GM13977 (cell line): ENCODE results near the gene DENND1B.

Source experiments
- DNase-seq: peaks from one replicate; pipeline ENCODE4 v3.0.0; 2012; ENCODE audit warnings: low spot score
- CTCF ChIP-seq: IDR thresholded peaks from 2 replicates; pipeline ENCODE4 v1.5.1; 2012; ENCODE audit warnings: mild to moderate bottlenecking, control low read depth; ENCODE audit not compliant: insufficient read depth; ENCODE audit errors: extremely low read depth, missing control alignments
- in situ Hi-C: fragments of 300-500 bp; cut with MboI; formaldehyde crosslinking; loops from one replicate; pipeline ENCODE4 v1.12.0; 2022; ENCODE audit warnings: low sequenced_read_pairs, low pct_unique_long_range_greater_than_20kb, mixed read lengths, inconsistent platforms; ENCODE audit not compliant: unreplicated experiment

DENND1B gene

DNA sequence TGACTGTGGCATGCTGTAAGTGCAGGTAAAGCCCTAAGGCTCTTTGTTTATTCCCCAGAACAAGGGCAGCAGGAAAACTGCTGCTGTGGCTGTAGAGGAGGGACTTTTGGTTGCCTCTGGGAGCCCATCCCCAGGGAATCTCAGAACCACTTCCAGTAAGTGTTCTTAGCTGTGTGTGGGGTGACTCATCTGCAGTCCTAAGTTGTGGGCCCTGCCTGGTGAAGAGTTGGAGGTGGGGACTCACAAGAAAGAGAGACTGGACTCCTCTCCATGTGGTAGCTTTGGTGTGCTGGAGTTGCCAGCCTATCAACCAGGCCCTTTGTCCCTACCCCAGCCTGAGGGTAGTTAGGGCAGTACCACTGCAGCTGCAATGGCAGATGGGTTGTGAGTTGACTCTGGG, 24.0 kb upstream of the DENND1B start:
- DNase-seq: no peak
- TF ChIP-seq CTCF: no peak
- in situ Hi-C loops: no loop called here

DNA sequence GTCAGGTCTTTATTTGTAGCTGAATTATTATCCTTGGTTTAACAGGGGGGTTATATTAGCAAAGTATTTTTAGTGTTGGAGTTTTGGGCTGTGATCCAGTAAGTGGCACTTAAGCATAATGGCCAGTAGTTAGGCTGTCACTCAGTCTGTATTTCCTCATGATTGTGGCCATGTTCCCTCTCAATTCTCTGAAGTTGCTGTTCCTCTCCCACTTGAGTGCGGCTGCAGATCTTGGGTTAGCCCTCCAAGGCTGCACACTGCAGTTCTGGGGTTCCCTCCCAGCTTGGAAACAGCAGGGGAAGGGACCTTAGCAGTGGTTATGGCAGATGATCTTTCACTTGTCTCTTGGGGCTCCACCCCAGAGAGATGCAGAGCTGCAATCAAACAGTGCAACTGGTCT, 23.2 kb upstream of the DENND1B start:
- TF ChIP-seq CTCF: no peak
- in situ Hi-C loops: no loop called here
- no peak for DNase-seq

GRCh38 chr1:197797010-197797409, 21.7 kb upstream of the DENND1B start:
- TF ChIP-seq CTCF: no peak
- in situ Hi-C loops: no loop called here
- no peak for DNase-seq

- TF ChIP-seq CTCF: no peak
- in situ Hi-C loops: no loop called here
- DNase-seq: no peak
Observed at GRCh38 chr1:197788741-197789739, 13.8 kb upstream of the DENND1B start.

GRCh38 chr1:197787623-197788536, 12.6 kb upstream of the DENND1B start:
- no peak for DNase-seq
- no peak for TF ChIP-seq CTCF
- in situ Hi-C loops: no loop called here

DNA sequence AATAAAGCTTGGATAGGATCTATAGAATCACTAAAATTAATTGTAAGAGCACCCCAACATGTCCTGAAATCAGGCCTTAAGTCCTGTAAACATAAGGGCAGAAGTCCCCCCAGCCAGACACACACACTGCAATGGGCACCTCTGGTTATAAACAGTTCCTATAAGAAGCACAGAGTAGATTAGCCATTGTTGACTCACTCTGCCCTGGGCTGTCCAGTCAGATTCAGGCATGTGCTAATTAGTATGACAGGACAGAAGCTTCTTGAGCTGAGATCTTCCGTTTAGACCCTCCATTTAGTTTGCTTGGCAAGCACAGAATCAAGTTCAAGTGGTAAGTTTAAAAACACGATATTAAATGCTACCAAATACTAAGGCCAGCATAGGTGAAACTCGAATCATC, 11.8 kb upstream of the DENND1B start:
- in situ Hi-C loops: no loop called here

More for the DNA sequence above, 11.8 kb upstream of the DENND1B start:
- DNase-seq: no peak
- TF ChIP-seq CTCF: no peak
